OCI-LY1 (cell line): ENCODE results near the gene RASSF5.

Experiments used
- H2AFZ ChIP-seq: fragments of 200-600 bp; sonication (generic), shearing (Covaris generic); 2 replicates; pipeline ENCODE4 v1.6.0; 2014; ENCODE audit warnings: antibody characterized with exemption, mild to moderate bottlenecking, low read length
- H3F3A ChIP-seq: fragments of 200-600 bp; sonication (generic), shearing (Covaris generic); 2 replicates; pipeline ENCODE4 v1.6.0; 2014; ENCODE audit warnings: mild to moderate bottlenecking, antibody characterized with exemption, low read length, moderate library complexity; ENCODE audit not compliant: insufficient read depth
- H3K27ac ChIP-seq: fragments of 200-600 bp; sonication (generic); 2 replicates; pipeline ENCODE4 v1.5.1; 2014; ENCODE audit warnings: low read length, mixed run types, mild to moderate bottlenecking, low read depth; ENCODE audit not compliant: poor library complexity, severe bottlenecking
- H3K27me3 ChIP-seq: fragments of 200-600 bp; sonication (generic); 2 replicates; pipeline ENCODE4 v1.6.0; 2014; ENCODE audit warnings: antibody characterized with exemption, mild to moderate bottlenecking, low read length, moderate library complexity; ENCODE audit not compliant: insufficient read depth
- H3K36me3 ChIP-seq: fragments of 200-600 bp; sonication (generic); 2 replicates; pipeline ENCODE4 v1.6.1; 2014; ENCODE audit warnings: mild to moderate bottlenecking, antibody characterized with exemption, low read length, moderate library complexity, mixed read lengths; ENCODE audit not compliant: insufficient read depth
- H3K4me1 ChIP-seq: fragments of 200-600 bp; sonication (generic); 2 replicates; pipeline ENCODE4 v1.5.1; 2014; ENCODE audit warnings: mild to moderate bottlenecking, low read length, moderate library complexity; ENCODE audit not compliant: insufficient read depth, severe bottlenecking
- H3K4me2 ChIP-seq: fragments of 200-600 bp; sonication (generic), shearing (Covaris generic); 2 replicates; pipeline ENCODE4 v1.6.1; 2014; ENCODE audit warnings: low read length
- H3K4me3 ChIP-seq: fragments of 200-600 bp; sonication (generic); 2 replicates; pipeline ENCODE4 v1.5.1; 2014; ENCODE audit warnings: low read length, low read depth, mild to moderate bottlenecking, mixed read lengths; ENCODE audit not compliant: poor library complexity, severe bottlenecking
- H3K79me2 ChIP-seq: fragments of 200-600 bp; shearing (Covaris generic); 2 replicates; pipeline ENCODE4 v1.6.1; 2016; ENCODE audit warnings: mixed run types, low read length, mixed read lengths; ENCODE audit not compliant: insufficient read depth
- H3K9ac ChIP-seq: fragments of 200-600 bp; sonication (generic), shearing (Covaris generic); 2 replicates; pipeline ENCODE4 v1.6.1; 2014; ENCODE audit warnings: mild to moderate bottlenecking, low read length, mixed read lengths
- H3K9me2 ChIP-seq: fragments of 200-600 bp; sonication (generic), shearing (Covaris generic); 2 replicates; pipeline ENCODE4 v1.6.1; 2014; ENCODE audit warnings: low read depth, mild to moderate bottlenecking, low read length, mixed read lengths
- H3K9me3 ChIP-seq: fragments of 200-600 bp; shearing (Covaris generic); 2 replicates; pipeline ENCODE4 v1.6.1; 2014; ENCODE audit warnings: low read length, mixed read lengths
- H4K20me1 ChIP-seq: fragments of 200-600 bp; sonication (generic), shearing (Covaris generic); 2 replicates; pipeline ENCODE4 v1.6.0; 2016; ENCODE audit warnings: mild to moderate bottlenecking, low read length; ENCODE audit not compliant: insufficient read depth
- EZH2 ChIP-seq: fragments of 200-600 bp; sonication (generic), shearing (Covaris generic); IDR thresholded peaks from 2 replicates; pipeline ENCODE4 v1.8.0; 2017; ENCODE audit warnings: borderline replicate concordance, mixed run types, mild to moderate bottlenecking, antibody characterized with exemption, low read length, moderate library complexity, mixed read lengths
- TF ChIP-seq, protein P1 (sequence below): fragments of 200-600 bp; sonication (generic), shearing (Covaris generic); IDR thresholded peaks from 2 replicates; pipeline ENCODE4 v1.5.1; 2017; ENCODE audit warnings: mild to moderate bottlenecking, antibody characterized with exemption, low read length, moderate library complexity, mixed read lengths

RASSF5 gene

DNA sequence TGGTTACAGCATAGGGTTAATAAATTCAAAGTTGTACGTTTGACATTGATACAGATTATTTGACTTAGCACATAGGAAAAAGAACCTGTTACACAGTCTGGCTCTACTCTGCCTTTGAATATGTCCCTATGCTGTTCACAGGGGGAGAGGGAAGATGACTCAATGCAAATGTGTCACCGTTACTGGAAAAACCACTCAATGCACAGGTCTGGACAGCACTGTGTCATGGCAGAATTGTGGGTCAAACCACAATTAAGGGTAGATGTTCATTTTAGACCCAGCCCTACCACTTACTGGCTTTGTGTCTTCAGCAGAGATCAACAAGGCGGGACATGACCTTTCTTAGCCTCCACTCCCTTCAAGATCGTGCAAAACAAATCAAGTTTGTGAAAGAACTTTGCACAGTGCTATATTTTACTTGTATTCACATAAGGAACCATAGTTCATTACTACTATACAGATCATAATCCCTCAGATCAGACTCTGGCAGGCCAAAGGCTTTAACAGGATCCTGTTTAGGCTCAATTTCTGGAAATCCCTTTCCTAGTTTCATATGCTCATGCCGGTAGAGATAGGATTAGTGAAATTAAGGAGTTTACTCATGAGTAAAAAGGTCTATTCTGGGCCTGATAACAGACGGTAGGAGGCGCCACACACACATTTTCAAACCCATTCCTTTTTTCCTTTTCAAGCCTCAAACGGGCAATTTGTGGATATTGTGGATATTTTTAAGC lies 82.9 kb downstream of the RASSF5 start:
- no peaks in the 10 kb centered on the region for H3K27me3 ChIP-seq
- no peak overlapping the region for H3K9ac ChIP-seq
- no peaks in the 10 kb centered on the region for H3K9me3 ChIP-seq
- H3K36me3 ChIP-seq = peaks cover 91% of the 10 kb centered on the region
- H3K79me2 ChIP-seq = no peaks in the 10 kb centered on the region
- no peaks in the 10 kb centered on the region for H3F3A ChIP-seq
- no peak overlapping the region for H3K4me2 ChIP-seq
- H3K9me2 ChIP-seq = no peaks in the 10 kb centered on the region
- TF ChIP-seq, protein P1, sequence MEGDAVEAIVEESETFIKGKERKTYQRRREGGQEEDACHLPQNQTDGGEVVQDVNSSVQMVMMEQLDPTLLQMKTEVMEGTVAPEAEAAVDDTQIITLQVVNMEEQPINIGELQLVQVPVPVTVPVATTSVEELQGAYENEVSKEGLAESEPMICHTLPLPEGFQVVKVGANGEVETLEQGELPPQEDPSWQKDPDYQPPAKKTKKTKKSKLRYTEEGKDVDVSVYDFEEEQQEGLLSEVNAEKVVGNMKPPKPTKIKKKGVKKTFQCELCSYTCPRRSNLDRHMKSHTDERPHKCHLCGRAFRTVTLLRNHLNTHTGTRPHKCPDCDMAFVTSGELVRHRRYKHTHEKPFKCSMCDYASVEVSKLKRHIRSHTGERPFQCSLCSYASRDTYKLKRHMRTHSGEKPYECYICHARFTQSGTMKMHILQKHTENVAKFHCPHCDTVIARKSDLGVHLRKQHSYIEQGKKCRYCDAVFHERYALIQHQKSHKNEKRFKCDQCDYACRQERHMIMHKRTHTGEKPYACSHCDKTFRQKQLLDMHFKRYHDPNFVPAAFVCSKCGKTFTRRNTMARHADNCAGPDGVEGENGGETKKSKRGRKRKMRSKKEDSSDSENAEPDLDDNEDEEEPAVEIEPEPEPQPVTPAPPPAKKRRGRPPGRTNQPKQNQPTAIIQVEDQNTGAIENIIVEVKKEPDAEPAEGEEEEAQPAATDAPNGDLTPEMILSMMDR = peak; percentile 75
- no peak for TF ChIP-seq EZH2
- H3K4me3 ChIP-seq = no peak overlapping the region
- no peak overlapping the region for H3K27ac ChIP-seq
- H3K4me1 ChIP-seq = peaks cover 6% of the 10 kb centered on the region
- no peak overlapping the region for H2AFZ ChIP-seq
- no peaks in the 10 kb centered on the region for H4K20me1 ChIP-seq

DNA sequence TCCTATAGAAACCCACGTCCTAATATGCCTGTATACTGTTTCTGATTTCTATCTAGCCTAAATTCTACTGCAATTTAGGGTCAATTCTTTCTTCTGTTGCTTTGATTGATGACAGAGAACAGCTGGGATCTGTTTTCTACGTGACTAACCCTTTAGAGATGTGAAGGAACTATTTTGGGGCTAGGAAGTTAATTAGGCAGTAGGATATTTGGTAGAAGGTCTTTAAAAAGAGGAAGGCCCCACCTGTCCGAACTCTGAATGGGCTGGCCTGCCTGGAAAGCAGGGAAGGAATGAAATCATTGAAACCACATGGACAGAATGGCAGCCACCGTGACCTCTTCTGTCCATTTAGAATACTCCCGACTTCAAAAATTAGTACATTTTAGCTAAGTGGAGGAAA lies 83.9 kb downstream of the RASSF5 start:
- no peak overlapping the region for H3K9ac ChIP-seq

DNA sequence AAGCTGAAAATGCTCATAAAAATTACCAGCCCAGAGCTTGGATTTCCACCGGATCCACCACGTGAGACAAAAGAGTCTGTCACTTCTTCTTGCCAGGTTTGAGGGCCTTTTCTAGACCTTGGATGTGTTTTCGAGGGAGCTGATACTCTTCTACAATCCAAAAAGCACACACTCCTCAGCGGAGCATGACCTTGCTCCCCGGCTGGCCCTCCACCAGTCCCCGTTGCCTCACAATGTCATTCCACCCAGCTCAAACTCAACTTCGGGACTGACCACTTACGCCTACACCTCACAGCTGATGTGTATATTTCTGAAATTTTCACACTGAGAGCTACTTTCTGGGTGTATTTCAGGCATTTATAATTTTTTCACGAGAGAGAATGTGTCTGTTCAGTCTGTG lies 84.4 kb downstream of the RASSF5 start:
- Histone ChIP-seq H4K20me1 (no peaks in the 10 kb centered on the region), H3K9me3 (no peaks in the 10 kb centered on the region), H3K9me2 (no peaks in the 10 kb centered on the region), H3K4me1 (peaks cover 6% of the 10 kb centered on the region), H2AFZ (no peak overlapping the region), H3K4me3 (no peak overlapping the region), H3K27me3 (no peaks in the 10 kb centered on the region), H3K79me2 (no peaks in the 10 kb centered on the region), H3F3A (no peaks in the 10 kb centered on the region), H3K9ac (no peak overlapping the region), H3K27ac (no peak overlapping the region), H3K36me3 (peaks cover 87% of the 10 kb centered on the region), H3K4me2 (no peak overlapping the region)
- TF ChIP-seq EZH2 = no peak
- TF ChIP-seq, protein P1 = no peak

More for the DNA sequence above, 83.9 kb downstream of the RASSF5 start:
- H3K9me3 ChIP-seq = no peaks in the 10 kb centered on the region
- peaks cover 6% of the 10 kb centered on the region for H3K4me1 ChIP-seq
- H3K4me2 ChIP-seq = no peak overlapping the region
- no peak overlapping the region for H3K4me3 ChIP-seq
- no peaks in the 10 kb centered on the region for H4K20me1 ChIP-seq
- H3K79me2 ChIP-seq = no peaks in the 10 kb centered on the region
- H3F3A ChIP-seq = no peaks in the 10 kb centered on the region
- no peak overlapping the region for H2AFZ ChIP-seq
- TF ChIP-seq EZH2 = no peak
- TF ChIP-seq, protein P1 = no peak
- no peaks in the 10 kb centered on the region for H3K27me3 ChIP-seq
- no peaks in the 10 kb centered on the region for H3K9me2 ChIP-seq
- H3K36me3 ChIP-seq = peaks cover 91% of the 10 kb centered on the region
- no peak overlapping the region for H3K27ac ChIP-seq
